GM23248 (cell line): ENCODE data around the gene TULP4.

Experiments
- EZH2 ChIP-seq: fragments of 200-600 bp; sonication (generic); IDR thresholded peaks from 2 replicates; pipeline ENCODE4 v1.6.1; 2018; ENCODE audit warnings: antibody characterized with exemption, mild to moderate bottlenecking; ENCODE audit not compliant: insufficient read depth, poor library complexity, severe bottlenecking
- EZH2phosphoT487 ChIP-seq: fragments of 200-600 bp; sonication (generic); IDR thresholded peaks from 2 replicates; pipeline ENCODE4 v1.6.1; 2018; ENCODE audit warnings: antibody characterized with exemption, moderate library complexity, mild to moderate bottlenecking, low read depth; ENCODE audit not compliant: insufficient read depth

GRCh38 chr6:158371261-158371660 is 59.0 kb downstream of the TULP4 start:
- TF ChIP-seq EZH2 (no peak), EZH2phosphoT487 (no peak)
